ENCODE results near the gene POU3F3.

The POU3F3 gene

DNA sequence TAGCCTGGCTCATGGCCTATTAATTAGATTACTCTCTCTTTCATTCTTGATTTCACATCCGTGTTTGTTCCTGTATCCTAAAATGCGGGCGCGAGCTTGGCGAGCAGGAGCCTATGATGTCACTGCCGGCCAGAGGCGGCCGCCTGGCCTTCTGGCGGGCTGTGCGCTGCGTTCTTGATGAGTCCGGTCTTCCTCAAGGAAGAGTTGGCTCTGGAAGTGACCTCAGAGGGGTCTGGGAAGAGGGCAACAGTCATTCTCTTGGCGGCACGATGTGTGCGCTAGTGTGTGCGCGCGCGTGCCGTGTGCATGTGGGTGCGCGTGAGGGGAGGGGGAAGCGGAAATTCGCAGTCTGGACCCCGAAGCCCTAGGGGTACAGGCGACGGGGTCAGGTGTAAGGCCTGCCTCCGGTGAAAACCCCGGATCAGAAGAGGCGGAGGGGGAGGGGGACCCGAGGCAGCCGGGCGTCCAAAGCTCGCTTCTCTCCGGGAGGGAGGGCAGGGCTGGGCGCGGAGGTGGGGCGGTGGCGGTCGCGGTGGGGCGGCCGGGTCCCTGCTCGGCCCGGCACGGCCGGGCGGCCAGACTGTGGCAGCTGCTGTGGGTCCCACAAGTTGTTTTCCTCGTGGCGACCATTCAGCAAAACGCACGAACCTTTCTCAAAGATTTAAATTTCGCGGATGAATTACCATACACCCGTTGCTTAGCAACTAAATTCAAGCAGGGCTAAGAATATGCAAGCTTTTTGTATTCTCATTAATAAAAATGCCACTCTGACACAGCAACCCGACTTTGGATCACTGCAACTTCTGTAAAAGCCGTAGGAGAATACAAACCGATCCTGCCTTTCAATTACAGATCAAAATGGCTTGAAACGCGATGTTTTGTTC, 8.4 kb downstream of the POU3F3 start:
- Histone ChIP-seq H3K4me1 (peaks cover 0 to 3% (median 0%) of the 10 kb centered on the region in 10 experiments; a peak in 2 of 20 replicates), H3K36me3 (no peaks in the 10 kb centered on the region), H3K4me2 (no peak overlapping the region), H3K4me3 (no peak overlapping the region), H3K9me3 (replicated peaks in 1 of 11) (peaks cover 0 to 23% (median 15%) of the 10 kb centered on the region in 11 experiments; a peak in 13 of 22 replicates), H3K27me3 (peaks cover 100% of the 10 kb centered on the region in 11 experiments), H3K9ac (no peak overlapping the region), H4K20me1 (peaks cover 0 to 91% (median 57%) of the 10 kb centered on the region in 11 experiments; a peak in 17 of 22 replicates), H3K27ac (no peak overlapping the region)
- no peak for TF ChIP-seq Cebpa-rat (IDR thresholded peaks at IDR 0.05)

DNA sequence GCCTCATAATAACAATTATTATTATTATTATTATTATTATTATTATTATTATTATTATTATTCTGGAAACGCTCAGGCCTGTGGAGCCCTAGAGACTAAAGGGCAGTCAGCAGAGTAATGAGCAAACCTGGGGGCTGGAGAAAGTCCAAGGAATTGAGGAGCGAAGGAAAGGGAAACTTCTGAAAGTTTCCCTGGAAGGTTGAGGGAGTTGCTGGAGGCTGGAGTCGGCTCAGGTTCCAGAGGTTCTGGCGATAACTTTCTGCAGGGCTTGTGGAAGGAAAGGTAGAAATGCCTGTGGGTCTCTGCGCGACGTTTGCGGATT, 9.2 kb downstream of the POU3F3 start:
- no peak overlapping the region for H3K9ac ChIP-seq

DNA sequence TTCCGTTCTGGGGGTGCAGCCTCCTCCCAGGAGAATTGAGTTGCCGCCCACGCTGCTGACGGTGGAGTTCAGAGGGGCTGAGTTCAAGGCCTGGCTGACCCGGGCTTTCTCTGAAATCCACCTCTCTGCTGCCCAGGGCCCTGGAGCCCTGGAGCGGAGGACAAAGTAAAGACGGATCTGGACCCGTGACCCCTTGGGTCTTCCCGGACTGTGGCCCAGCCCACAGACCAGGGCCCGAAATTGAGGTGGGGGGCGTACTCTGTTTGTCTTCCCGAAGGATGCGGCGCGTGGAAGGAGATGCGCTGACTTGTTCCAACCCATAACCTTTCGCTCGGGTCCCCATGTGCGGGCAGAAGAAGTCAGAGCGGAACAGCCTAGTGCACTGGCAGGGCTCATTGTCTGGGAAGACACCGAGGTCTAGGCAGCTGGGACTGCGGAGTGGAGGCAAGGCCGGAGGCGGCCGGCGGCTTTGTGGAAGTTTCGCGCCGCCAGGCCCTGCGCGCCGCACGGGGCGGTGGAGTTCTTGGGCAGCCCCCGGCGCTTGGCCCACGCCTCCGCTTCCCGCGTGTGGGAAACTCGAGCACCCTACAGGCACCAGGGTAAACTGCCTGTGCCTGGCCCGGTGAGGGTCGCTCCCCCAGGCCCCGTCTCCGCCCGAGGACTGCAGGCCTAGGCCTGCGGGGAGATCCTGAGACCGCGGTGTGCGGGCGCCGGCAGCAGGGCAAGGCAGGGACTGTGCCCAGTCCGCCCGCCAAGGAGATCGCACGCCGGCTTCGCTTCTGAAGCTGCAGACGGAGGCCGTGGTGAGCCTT, 9.8 kb downstream of the POU3F3 start:
- Histone ChIP-seq H3K9ac (no peak overlapping the region), H3K4me3 (no peak overlapping the region), H3K27me3 (peaks cover 100% of the 10 kb centered on the region in 11 experiments), H4K20me1 (peaks cover 0 to 91% (median 61%) of the 10 kb centered on the region in 11 experiments; a peak in 17 of 22 replicates), H3K36me3 (no peaks in the 10 kb centered on the region), H3K4me2 (no peak overlapping the region), H3K4me1 (peaks cover 0 to 3% (median 0%) of the 10 kb centered on the region in 10 experiments; a peak in 1 of 20 replicates), H3K9me3 (replicated peaks in 1 of 11) (peaks cover 0 to 23% (median 15%) of the 10 kb centered on the region in 11 experiments; a peak in 13 of 22 replicates), H3K27ac (no peak overlapping the region)
- no peak for TF ChIP-seq Cebpa-rat (IDR thresholded peaks at IDR 0.05)

More for the DNA sequence above, 9.2 kb downstream of the POU3F3 start:
- Histone ChIP-seq H3K9me3 (replicated peaks in 1 of 11) (peaks cover 0 to 23% (median 15%) of the 10 kb centered on the region in 11 experiments; a peak in 13 of 22 replicates), H3K4me2 (no peak overlapping the region), H3K4me3 (no peak overlapping the region), H3K4me1 (peaks cover 0 to 3% (median 0%) of the 10 kb centered on the region in 10 experiments; a peak in 1 of 20 replicates), H3K27ac (no peak overlapping the region), H3K27me3 (peaks cover 100% of the 10 kb centered on the region in 11 experiments), H3K36me3 (no peaks in the 10 kb centered on the region), H4K20me1 (peaks cover 0 to 91% (median 57%) of the 10 kb centered on the region in 11 experiments; a peak in 17 of 22 replicates)
- TF ChIP-seq Cebpa-rat (IDR thresholded peaks at IDR 0.05) = no peak

DNA sequence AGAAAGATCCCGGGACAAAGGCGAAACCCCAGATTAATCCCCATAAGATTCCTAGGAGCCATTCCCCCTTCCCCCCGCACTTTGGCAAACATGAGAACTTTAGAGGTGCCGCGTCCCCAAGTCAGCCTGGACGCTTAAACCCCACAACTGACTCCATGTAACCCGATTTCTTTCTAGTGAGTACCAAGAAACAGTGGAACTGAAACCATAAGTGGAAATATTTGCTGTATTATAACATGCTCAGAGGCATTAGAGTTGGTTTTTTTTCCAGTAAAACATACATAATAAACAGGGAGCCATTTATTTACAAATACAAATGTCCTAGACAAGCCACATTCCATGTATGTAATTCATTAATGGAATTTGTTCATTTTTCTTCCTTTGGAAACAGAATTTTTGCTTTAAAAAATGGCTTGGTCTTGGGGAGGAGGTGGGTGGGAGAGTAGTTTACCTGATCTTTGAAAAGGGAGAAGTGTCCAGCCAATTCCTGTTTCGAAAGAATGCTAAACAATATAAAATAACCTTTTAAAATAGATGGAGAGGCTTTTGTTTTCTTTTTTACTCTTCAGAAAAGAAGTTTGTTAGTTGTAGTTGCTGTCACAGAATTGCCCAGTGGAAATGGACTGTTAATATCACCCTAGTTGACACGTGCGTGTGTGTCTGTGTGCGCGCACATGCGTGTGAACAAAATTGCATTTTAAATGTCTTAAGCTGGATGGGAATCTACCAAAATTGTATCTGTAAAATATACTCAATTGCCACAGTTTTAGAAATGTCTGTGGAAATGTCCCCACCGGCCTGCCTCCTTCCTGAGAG, 10.6 kb downstream of the POU3F3 start:
- Histone ChIP-seq H3K27me3 (peaks cover 100% of the 10 kb centered on the region in 11 experiments), H3K4me1 (peaks cover 0 to 3% (median 0%) of the 10 kb centered on the region in 10 experiments; a peak in 1 of 20 replicates), H4K20me1 (peaks cover 0 to 90% (median 64%) of the 10 kb centered on the region in 11 experiments; a peak in 17 of 22 replicates), H3K27ac (no peak overlapping the region), H3K9me3 (replicated peaks in 1 of 11) (peaks cover 0 to 23% (median 15%) of the 10 kb centered on the region in 11 experiments; a peak in 13 of 22 replicates), H3K4me3 (no peak overlapping the region), H3K4me2 (no peak overlapping the region), H3K36me3 (no peaks in the 10 kb centered on the region), H3K9ac (no peak overlapping the region)
- TF ChIP-seq Cebpa-rat (IDR thresholded peaks at IDR 0.05) = no peak

DNA sequence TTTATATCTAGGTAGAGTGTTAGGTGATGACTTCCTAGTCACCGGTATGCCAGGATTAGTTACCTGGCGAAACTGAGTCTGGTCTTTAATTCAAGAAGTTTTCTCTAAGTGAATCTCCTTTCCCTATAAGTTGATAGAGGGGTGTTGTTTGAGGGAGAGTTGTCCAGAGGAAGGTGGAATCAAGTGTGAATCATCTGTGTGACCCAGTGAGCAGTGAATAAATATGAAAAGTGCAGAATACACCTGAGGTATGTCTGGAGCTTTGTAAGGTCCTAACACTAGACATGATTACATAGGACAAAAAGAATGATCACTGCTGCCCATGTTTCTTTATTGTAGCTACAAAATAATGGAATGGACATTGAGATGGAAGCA, 11.2 kb downstream of the POU3F3 start:
- TF ChIP-seq Cebpa-rat (IDR thresholded peaks at IDR 0.05) = no peak
- Histone ChIP-seq H3K4me1 (peaks cover 0 to 3% (median 0%) of the 10 kb centered on the region in 10 experiments; a peak in 1 of 20 replicates), H4K20me1 (peaks cover 0 to 90% (median 69%) of the 10 kb centered on the region in 11 experiments; a peak in 17 of 22 replicates), H3K36me3 (no peaks in the 10 kb centered on the region), H3K4me2 (no peak overlapping the region), H3K27ac (no peak overlapping the region), H3K27me3 (peaks cover 100% of the 10 kb centered on the region in 11 experiments), H3K4me3 (no peak overlapping the region), H3K9me3 (replicated peaks in 1 of 11) (peaks cover 0 to 23% (median 15%) of the 10 kb centered on the region in 11 experiments; a peak in 13 of 22 replicates), H3K9ac (no peak overlapping the region)

DNA sequence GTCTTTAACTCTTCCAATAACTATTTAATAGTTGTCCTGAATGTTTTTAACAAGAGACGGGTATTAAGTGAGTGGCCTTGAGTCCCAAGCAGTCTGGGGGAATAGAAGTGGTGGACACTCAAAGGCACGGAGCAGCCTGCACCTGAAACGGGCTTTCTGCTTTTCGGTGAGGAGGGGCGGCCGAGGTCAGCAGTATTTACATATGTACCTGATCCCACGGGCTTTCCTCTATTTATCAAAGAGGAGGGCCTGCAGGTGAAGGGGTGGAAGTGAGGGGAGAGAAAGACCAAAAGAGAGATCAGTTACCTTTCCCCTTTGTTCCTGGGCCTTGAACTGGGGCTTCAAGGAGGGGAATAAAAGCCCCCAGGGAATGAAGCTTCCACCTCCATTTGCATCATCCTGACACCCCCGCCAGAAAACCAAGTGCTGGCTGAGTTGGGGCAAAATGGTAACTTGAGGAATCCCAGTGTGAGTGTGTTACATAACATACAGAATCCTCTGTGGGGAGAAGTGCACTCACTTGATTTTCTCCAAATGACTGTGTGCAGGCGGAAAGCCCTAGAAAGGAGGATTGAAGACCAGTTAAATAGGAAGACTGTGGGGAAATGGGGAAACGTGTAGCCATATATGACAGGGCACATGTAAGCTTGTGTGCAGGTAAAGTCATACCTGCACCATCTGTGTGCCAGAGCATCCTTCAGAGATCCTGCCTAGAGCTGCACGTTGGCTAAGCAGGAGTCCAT, 12.4 kb downstream of the POU3F3 start:
- Histone ChIP-seq H3K9me3 (replicated peaks in 1 of 11) (peaks cover 0 to 23% (median 15%) of the 10 kb centered on the region in 11 experiments; a peak in 13 of 22 replicates), H3K4me3 (no peak overlapping the region), H4K20me1 (peaks cover 0 to 91% (median 74%) of the 10 kb centered on the region in 11 experiments; a peak in 17 of 22 replicates), H3K4me2 (no peak overlapping the region), H3K27me3 (peaks cover 100% of the 10 kb centered on the region in 11 experiments), H3K27ac (no peak overlapping the region), H3K36me3 (no peaks in the 10 kb centered on the region), H3K9ac (no peak overlapping the region), H3K4me1 (peaks cover 0 to 3% (median 0%) of the 10 kb centered on the region in 10 experiments; a peak in 1 of 20 replicates)
- TF ChIP-seq Cebpa-rat (IDR thresholded peaks at IDR 0.05) = no peak

DNA sequence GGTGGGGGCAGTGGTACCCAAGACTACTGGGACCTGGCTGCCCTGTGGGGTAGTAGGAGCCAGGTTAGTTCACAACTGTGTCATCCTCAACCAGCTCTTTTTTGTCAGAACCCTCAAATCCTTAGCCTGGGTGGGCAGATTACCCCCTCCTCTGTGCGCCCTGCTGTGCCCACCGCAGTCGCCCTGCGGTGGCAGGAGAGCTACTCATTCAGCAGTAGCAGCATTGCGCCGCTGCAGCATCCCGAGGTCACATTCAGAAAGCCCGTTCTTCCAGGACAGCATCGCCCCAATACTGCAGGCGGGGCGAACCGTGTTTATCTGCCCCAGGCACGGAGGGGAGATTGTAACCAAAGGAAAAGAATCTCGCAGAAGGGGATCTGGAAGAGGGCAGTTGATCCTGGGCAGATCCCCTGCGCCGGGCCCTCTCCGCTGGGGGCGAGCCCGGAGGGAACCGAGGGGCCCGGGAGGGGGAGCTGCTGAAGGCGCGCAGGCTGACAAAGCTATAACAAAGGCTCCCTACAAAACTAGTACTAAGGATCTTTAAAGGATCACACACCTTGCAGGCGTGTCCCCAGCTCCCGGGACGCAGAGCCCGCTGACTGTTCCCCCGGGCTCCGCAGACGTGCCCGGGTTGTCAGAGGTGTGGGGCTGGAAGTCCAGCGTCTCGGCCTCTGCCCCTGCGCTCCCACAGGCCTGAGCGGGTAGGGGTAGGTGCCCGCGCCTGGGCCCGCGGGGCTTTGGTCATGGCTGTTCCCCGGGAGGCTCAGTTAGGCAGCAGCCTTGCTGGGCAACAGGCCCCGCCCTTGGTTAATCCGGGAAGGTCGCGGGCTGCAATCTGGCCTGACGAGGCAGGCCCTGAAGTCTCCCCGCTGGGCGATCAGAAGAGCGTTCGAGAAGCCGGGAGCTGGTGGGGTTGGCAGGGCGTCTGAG, 13.2 kb downstream of the POU3F3 start:
- no peak overlapping the region for H3K9ac ChIP-seq
- H3K9me3 ChIP-seq (replicated peaks in 1 of 11) = peaks cover 0 to 18% (median 11%) of the 10 kb centered on the region in 11 experiments; a peak in 13 of 22 replicates
- H3K27me3 ChIP-seq = peaks cover 100% of the 10 kb centered on the region in 11 experiments
- H4K20me1 ChIP-seq = peaks cover 0 to 90% (median 73%) of the 10 kb centered on the region in 11 experiments; a peak in 16 of 22 replicates
- no peaks in the 10 kb centered on the region for H3K36me3 ChIP-seq
- H3K4me3 ChIP-seq = no peak overlapping the region
- no peak overlapping the region for H3K27ac ChIP-seq
- no peak for TF ChIP-seq Cebpa-rat (IDR thresholded peaks at IDR 0.05)
- no peak overlapping the region for H3K4me2 ChIP-seq
- peaks cover 0 to 6% (median 3%) of the 10 kb centered on the region in 10 experiments; a peak in 8 of 20 replicates for H3K4me1 ChIP-seq
